ENCODE measurements around the gene EMP1. TPM values are rescaled to one million over a fixed set of nuclear protein-coding genes. Genes with fewer than 3 reads are reported as not detected.

The EMP1 gene
- total and polyA plus RNA-seq, 2 donors: 8.1 to 33.1 TPM

DNA sequence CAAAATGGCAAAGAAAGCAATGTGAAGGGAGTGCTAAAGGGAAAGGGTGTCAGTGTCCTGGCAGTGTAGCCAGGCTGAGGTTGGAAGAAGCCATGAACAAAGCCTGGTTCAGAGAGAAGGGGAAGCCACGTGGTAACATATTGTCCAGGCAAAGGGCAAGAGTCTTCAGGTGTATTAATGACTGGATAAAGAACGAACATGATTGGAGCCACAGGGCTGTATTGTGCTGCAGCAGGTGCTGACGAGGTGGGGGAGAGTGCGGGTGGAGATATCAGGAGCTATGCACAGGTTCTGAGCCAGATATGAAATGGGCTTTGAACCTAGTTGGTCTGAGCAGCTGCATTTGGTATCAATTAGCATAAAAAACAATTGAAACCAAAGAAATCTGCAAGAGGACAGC is 18.6 kb upstream of the EMP1 start:
- H3K36me3 ChIP-seq (ENCODE audit: control insufficient read depth in 2 of 2, insufficient read depth in 2 of 2, low read length in 1 of 2): no peaks in the 10 kb centered on the region
- 96% methylated on average over 4 of the region's 4 CpGs for WGBS
- H3K27me3 ChIP-seq (ENCODE audit: control insufficient read depth in 2 of 2, insufficient read depth in 1 of 2, low read length in 1 of 2): no peaks in the 10 kb centered on the region
- H3K27ac ChIP-seq (ENCODE audit: low read depth in 1 of 2, low read length in 1 of 2): no peak overlapping the region
- DNase-seq (ENCODE audit: low read depth in 6 of 9, low spot score in 9 of 9): no peak
- H3K4me1 ChIP-seq (ENCODE audit: control insufficient read depth in 2 of 2, insufficient read depth in 2 of 2, low read length in 2 of 2): peaks cover 14 to 25% of the 10 kb centered on the region in 2 donors
- H3K4me3 ChIP-seq (ENCODE audit: low read length in 2 of 2): no peak overlapping the region
- no peaks in the 10 kb centered on the region for H3K9me3 ChIP-seq (ENCODE audit: control insufficient read depth in 2 of 2, insufficient read depth in 1 of 2, low read length in 1 of 2)

GRCh38 chr12:13178568-13179210 is 17.8 kb upstream of the EMP1 start:
- H3K27me3 ChIP-seq (ENCODE audit: control insufficient read depth in 2 of 2, insufficient read depth in 1 of 2, low read length in 1 of 2): no peaks in the 10 kb centered on the region
- DNase-seq (ENCODE audit: low read depth in 6 of 9, low spot score in 9 of 9): no peak
- no peaks in the 10 kb centered on the region for H3K36me3 ChIP-seq (ENCODE audit: control insufficient read depth in 2 of 2, insufficient read depth in 2 of 2, low read length in 1 of 2)
- no peak overlapping the region for H3K27ac ChIP-seq (ENCODE audit: low read depth in 1 of 2, low read length in 1 of 2)
- H3K9me3 ChIP-seq (ENCODE audit: control insufficient read depth in 2 of 2, insufficient read depth in 1 of 2, low read length in 1 of 2): no peaks in the 10 kb centered on the region
- H3K4me3 ChIP-seq (ENCODE audit: low read length in 2 of 2): no peak overlapping the region
- H3K4me1 ChIP-seq (ENCODE audit: control insufficient read depth in 2 of 2, insufficient read depth in 2 of 2, low read length in 2 of 2): peaks cover 14 to 19% of the 10 kb centered on the region in 2 donors
- 41% methylated on average over 10 of the region's 10 CpGs for WGBS

- Histone ChIP-seq H3K27me3 (ENCODE audit: control insufficient read depth in 2 of 2, insufficient read depth in 1 of 2, low read length in 1 of 2) (no peaks in the 10 kb centered on the region), H3K36me3 (ENCODE audit: control insufficient read depth in 2 of 2, insufficient read depth in 2 of 2, low read length in 1 of 2) (no peaks in the 10 kb centered on the region), H3K4me1 (ENCODE audit: control insufficient read depth in 2 of 2, insufficient read depth in 2 of 2, low read length in 2 of 2) (peaks cover 14 to 16% of the 10 kb centered on the region in 2 donors), H3K9me3 (ENCODE audit: control insufficient read depth in 2 of 2, insufficient read depth in 1 of 2, low read length in 1 of 2) (no peaks in the 10 kb centered on the region), H3K27ac (ENCODE audit: low read depth in 1 of 2, low read length in 1 of 2) (peak overlapping the region; percentile 82 to 83), H3K4me3 (ENCODE audit: low read length in 2 of 2) (no peak overlapping the region)
- WGBS: 2% methylated on average over 11 of the region's 11 CpGs
- DNase-seq (ENCODE audit: low read depth in 6 of 9, low spot score in 9 of 9): peak; percentile 43 to 87 (median 63)
These were observed 17.1 kb upstream of the EMP1 start for GRCh38 chr12:13179211-13180074.

DNA sequence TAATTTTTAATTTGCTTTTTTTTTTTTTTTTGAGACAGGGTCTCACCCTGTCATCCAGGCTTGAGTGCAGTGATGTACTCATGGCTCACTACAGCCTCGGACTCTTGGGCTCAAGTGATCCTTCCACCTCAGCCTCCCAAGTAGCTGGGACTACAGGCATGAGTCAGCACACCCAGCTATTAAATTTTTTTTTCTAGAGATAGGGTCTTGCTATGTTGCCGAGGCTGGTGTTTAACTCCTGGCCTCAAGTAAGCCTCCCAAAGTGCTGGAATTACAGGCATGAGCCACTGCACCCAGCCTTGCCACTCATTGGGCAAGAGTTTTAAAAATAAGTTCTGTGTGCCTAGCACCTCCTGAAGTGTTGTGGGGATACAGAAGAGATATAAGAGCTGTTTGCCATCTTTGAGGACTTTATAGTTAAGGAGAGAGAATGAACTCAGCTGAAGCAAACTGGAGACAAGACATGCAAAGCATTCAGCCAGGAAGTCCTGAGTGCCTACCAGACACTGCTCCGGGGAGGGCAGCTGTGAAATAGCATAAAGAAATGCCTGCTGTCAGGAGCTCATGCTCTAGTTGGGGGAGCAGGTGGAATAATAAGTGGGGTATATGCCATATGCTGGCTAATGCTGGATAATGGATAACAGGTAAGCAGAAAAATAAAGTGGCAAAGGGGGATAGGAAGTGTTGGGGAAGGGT is 15.0 kb upstream of the EMP1 start:
- DNase-seq (ENCODE audit: low read depth in 6 of 9, low spot score in 9 of 9): no peak
- WGBS: 41% methylated on average over 3 of the region's 3 CpGs
- Histone ChIP-seq H3K36me3 (ENCODE audit: control insufficient read depth in 2 of 2, insufficient read depth in 2 of 2, low read length in 1 of 2) (no peaks in the 10 kb centered on the region), H3K4me1 (ENCODE audit: control insufficient read depth in 2 of 2, insufficient read depth in 2 of 2, low read length in 2 of 2) (peaks cover 14 to 16% of the 10 kb centered on the region in 2 donors), H3K27ac (ENCODE audit: low read depth in 1 of 2, low read length in 1 of 2) (no peak overlapping the region), H3K9me3 (ENCODE audit: control insufficient read depth in 2 of 2, insufficient read depth in 1 of 2, low read length in 1 of 2) (no peaks in the 10 kb centered on the region), H3K27me3 (ENCODE audit: control insufficient read depth in 2 of 2, insufficient read depth in 1 of 2, low read length in 1 of 2) (no peaks in the 10 kb centered on the region), H3K4me3 (ENCODE audit: low read length in 2 of 2) (no peak overlapping the region)

GRCh38 chr12:13182881-13183280 is 13.6 kb upstream of the EMP1 start:
- 100% methylated on average over 1 of the region's 1 CpG for WGBS

GRCh38 chr12:13183620-13184019 is 12.9 kb upstream of the EMP1 start:
- DNase-seq (ENCODE audit: low read depth in 6 of 9, low spot score in 9 of 9): no peak
- Histone ChIP-seq H3K9me3 (ENCODE audit: control insufficient read depth in 2 of 2, insufficient read depth in 1 of 2, low read length in 1 of 2) (no peaks in the 10 kb centered on the region), H3K4me3 (ENCODE audit: low read length in 2 of 2) (no peak overlapping the region), H3K4me1 (ENCODE audit: control insufficient read depth in 2 of 2, insufficient read depth in 2 of 2, low read length in 2 of 2) (peaks cover 13 to 16% of the 10 kb centered on the region in 2 donors), H3K36me3 (ENCODE audit: control insufficient read depth in 2 of 2, insufficient read depth in 2 of 2, low read length in 1 of 2) (no peaks in the 10 kb centered on the region), H3K27me3 (ENCODE audit: control insufficient read depth in 2 of 2, insufficient read depth in 1 of 2, low read length in 1 of 2) (no peaks in the 10 kb centered on the region), H3K27ac (ENCODE audit: low read depth in 1 of 2, low read length in 1 of 2) (no peak overlapping the region)

More at GRCh38 chr12:13182881-13183280, 13.6 kb upstream of the EMP1 start:
- DNase-seq (ENCODE audit: low read depth in 6 of 9, low spot score in 9 of 9): no peak
- no peaks in the 10 kb centered on the region for H3K27me3 ChIP-seq (ENCODE audit: control insufficient read depth in 2 of 2, insufficient read depth in 1 of 2, low read length in 1 of 2)
- peaks cover 14 to 18% of the 10 kb centered on the region in 2 donors for H3K4me1 ChIP-seq (ENCODE audit: control insufficient read depth in 2 of 2, insufficient read depth in 2 of 2, low read length in 2 of 2)
- H3K4me3 ChIP-seq (ENCODE audit: low read length in 2 of 2): no peak overlapping the region
- H3K9me3 ChIP-seq (ENCODE audit: control insufficient read depth in 2 of 2, insufficient read depth in 1 of 2, low read length in 1 of 2): no peaks in the 10 kb centered on the region
- H3K27ac ChIP-seq (ENCODE audit: low read depth in 1 of 2, low read length in 1 of 2): no peak overlapping the region
- no peaks in the 10 kb centered on the region for H3K36me3 ChIP-seq (ENCODE audit: control insufficient read depth in 2 of 2, insufficient read depth in 2 of 2, low read length in 1 of 2)

- Histone ChIP-seq H3K4me1 (ENCODE audit: control insufficient read depth in 2 of 2, insufficient read depth in 2 of 2, low read length in 2 of 2) (peaks cover 0 to 7% of the 10 kb centered on the region in 2 donors), H3K36me3 (ENCODE audit: control insufficient read depth in 2 of 2, insufficient read depth in 2 of 2, low read length in 1 of 2) (no peaks in the 10 kb centered on the region), H3K27me3 (ENCODE audit: control insufficient read depth in 2 of 2, insufficient read depth in 1 of 2, low read length in 1 of 2) (no peaks in the 10 kb centered on the region), H3K27ac (ENCODE audit: low read depth in 1 of 2, low read length in 1 of 2) (no peak overlapping the region), H3K9me3 (ENCODE audit: control insufficient read depth in 2 of 2, insufficient read depth in 1 of 2, low read length in 1 of 2) (no peaks in the 10 kb centered on the region), H3K4me3 (ENCODE audit: low read length in 2 of 2) (no peak overlapping the region)
- 98% methylated on average over 4 of the region's 4 CpGs for WGBS
- no peak for DNase-seq (ENCODE audit: low read depth in 6 of 9, low spot score in 9 of 9)
These were observed 10.2 kb upstream of the EMP1 start for GRCh38 chr12:13186302-13186701.

DNA sequence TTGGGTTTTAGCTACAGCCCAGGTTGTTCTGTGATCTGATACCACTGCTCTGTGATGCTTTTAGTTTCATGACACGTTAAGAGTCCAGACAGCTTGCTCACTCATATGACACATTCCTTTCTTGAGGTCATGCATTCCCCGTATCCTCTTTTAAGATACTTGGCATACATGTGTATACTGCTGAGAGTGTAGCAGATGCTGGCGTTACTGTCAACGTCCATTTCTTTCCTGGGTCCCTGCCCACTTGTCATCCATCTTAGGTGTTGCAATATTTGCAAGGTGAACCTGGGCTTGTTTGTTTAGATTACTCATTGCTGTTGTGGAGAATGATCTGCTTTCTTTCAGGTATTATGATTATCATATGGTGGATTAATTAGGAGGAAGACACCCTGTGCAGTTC is 9.1 kb upstream of the EMP1 start:
- WGBS: 95% methylated on average over 4 of the region's 4 CpGs
- Histone ChIP-seq H3K4me1 (ENCODE audit: control insufficient read depth in 2 of 2, insufficient read depth in 2 of 2, low read length in 2 of 2) (peaks cover 0 to 8% of the 10 kb centered on the region in 2 donors), H3K9me3 (ENCODE audit: control insufficient read depth in 2 of 2, insufficient read depth in 1 of 2, low read length in 1 of 2) (no peaks in the 10 kb centered on the region), H3K27me3 (ENCODE audit: control insufficient read depth in 2 of 2, insufficient read depth in 1 of 2, low read length in 1 of 2) (no peaks in the 10 kb centered on the region), H3K27ac (ENCODE audit: low read depth in 1 of 2, low read length in 1 of 2) (peak overlapping the region in 1 of 2 donors; percentile 60), H3K4me3 (ENCODE audit: low read length in 2 of 2) (no peak overlapping the region), H3K36me3 (ENCODE audit: control insufficient read depth in 2 of 2, insufficient read depth in 2 of 2, low read length in 1 of 2) (no peaks in the 10 kb centered on the region)
- DNase-seq (ENCODE audit: low read depth in 6 of 9, low spot score in 9 of 9): peak in 1 of 9 donors; percentile 23

- no peaks in the 10 kb centered on the region for H3K36me3 ChIP-seq (ENCODE audit: control insufficient read depth in 2 of 2, insufficient read depth in 2 of 2, low read length in 1 of 2)
- H3K27me3 ChIP-seq (ENCODE audit: control insufficient read depth in 2 of 2, insufficient read depth in 1 of 2, low read length in 1 of 2): no peaks in the 10 kb centered on the region
- peak overlapping the region in 1 of 2 donors; percentile 3 for H3K27ac ChIP-seq (ENCODE audit: low read depth in 1 of 2, low read length in 1 of 2)
- peaks cover 0 to 10% of the 10 kb centered on the region in 2 donors for H3K4me1 ChIP-seq (ENCODE audit: control insufficient read depth in 2 of 2, insufficient read depth in 2 of 2, low read length in 2 of 2)
- no peak overlapping the region for H3K4me3 ChIP-seq (ENCODE audit: low read length in 2 of 2)
- DNase-seq (ENCODE audit: low read depth in 6 of 9, low spot score in 9 of 9): no peak
- H3K9me3 ChIP-seq (ENCODE audit: control insufficient read depth in 2 of 2, insufficient read depth in 1 of 2, low read length in 1 of 2): no peaks in the 10 kb centered on the region
These were observed 7.3 kb upstream of the EMP1 start for GRCh38 chr12:13189264-13189663.
